BJ (cell line): ENCODE results near the gene DLK1. TPM values are rescaled to one million over a fixed set of nuclear protein-coding genes. Genes with fewer than 3 reads are reported as not detected.

Experiments used
- CTCF ChIA-PET: fragments of 350-600 bp; formaldehyde crosslinking; extraction: SDS; loops from one replicate; lab custom pipeline; 2021; ENCODE audit warnings: antibody characterized with exemption, inconsistent platforms; lab: Yijun Ruan, JAX
- POLR2A ChIA-PET: fragments of 300-600 bp; sonication (Branson Sonifier 250); formaldehyde crosslinking; extraction: SDS; loops from one replicate; lab custom pipeline; 2021; ENCODE audit warnings: antibody characterized with exemption; lab: Charles Lee
- DNase-seq: peaks from one replicate; pipeline ENCODE4 v3.0.0-alpha.2; 2011; ENCODE audit warnings: low read depth
- H3K27me3 ChIP-seq: 2 replicates; pipeline ENCODE4 v1.6.0; 2011; ENCODE audit warnings: low read length; ENCODE audit not compliant: control insufficient read depth, insufficient read depth
- H3K36me3 ChIP-seq: 2 replicates; pipeline ENCODE4 v1.5.1; 2011; ENCODE audit warnings: low read length; ENCODE audit not compliant: control insufficient read depth, insufficient read depth
- H3K4me3 ChIP-seq: 2 replicates; pipeline ENCODE4 v1.5.1; 2011; ENCODE audit warnings: low read depth, mild to moderate bottlenecking, control low read depth, low read length
- polyA plus RNA-seq: library from polyadenylated mRNA; depleted of rRNA; stranded (reverse); fragments of >200 nt; gene quantifications from 2 replicates; pipeline ENCODE4 v1.2.3, GENCODE V29; 2011
- TF ChIP-seq, protein P1 (sequence below): IDR thresholded peaks from 2 replicates; pipeline ENCODE4 v1.5.1; 2011; ENCODE audit warnings: low read depth, mild to moderate bottlenecking, control low read depth, inconsistent platforms, low read length, moderate library complexity; ENCODE audit not compliant: insufficient read depth

DLK1 gene
- polyA plus RNA-seq, 1 experiment: not detected

- CTCF ChIA-PET: no interaction called here
- H3K4me3 ChIP-seq: no peak overlapping the region
- POLR2A ChIA-PET: no interaction called here
Observed at GRCh38 chr14:100771121-100771800, 44.6 kb downstream of the DLK1 start.

GRCh38 chr14:100772607-100773165 lies 46.0 kb downstream of the DLK1 start:
- Histone ChIP-seq H3K27me3 (peaks cover 11% of the 10 kb centered on the region), H3K4me3 (no peak overlapping the region), H3K36me3 (no peaks in the 10 kb centered on the region)
- DNase-seq: no peak
- CTCF ChIA-PET: no interaction called here
- POLR2A ChIA-PET: no interaction called here
- TF ChIP-seq, protein P1, sequence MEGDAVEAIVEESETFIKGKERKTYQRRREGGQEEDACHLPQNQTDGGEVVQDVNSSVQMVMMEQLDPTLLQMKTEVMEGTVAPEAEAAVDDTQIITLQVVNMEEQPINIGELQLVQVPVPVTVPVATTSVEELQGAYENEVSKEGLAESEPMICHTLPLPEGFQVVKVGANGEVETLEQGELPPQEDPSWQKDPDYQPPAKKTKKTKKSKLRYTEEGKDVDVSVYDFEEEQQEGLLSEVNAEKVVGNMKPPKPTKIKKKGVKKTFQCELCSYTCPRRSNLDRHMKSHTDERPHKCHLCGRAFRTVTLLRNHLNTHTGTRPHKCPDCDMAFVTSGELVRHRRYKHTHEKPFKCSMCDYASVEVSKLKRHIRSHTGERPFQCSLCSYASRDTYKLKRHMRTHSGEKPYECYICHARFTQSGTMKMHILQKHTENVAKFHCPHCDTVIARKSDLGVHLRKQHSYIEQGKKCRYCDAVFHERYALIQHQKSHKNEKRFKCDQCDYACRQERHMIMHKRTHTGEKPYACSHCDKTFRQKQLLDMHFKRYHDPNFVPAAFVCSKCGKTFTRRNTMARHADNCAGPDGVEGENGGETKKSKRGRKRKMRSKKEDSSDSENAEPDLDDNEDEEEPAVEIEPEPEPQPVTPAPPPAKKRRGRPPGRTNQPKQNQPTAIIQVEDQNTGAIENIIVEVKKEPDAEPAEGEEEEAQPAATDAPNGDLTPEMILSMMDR: no peak

More at GRCh38 chr14:100771121-100771800, 44.6 kb downstream of the DLK1 start:
- no peak for DNase-seq
- TF ChIP-seq, protein P1: no peak
- peaks cover 11% of the 10 kb centered on the region for H3K27me3 ChIP-seq
- H3K36me3 ChIP-seq: no peaks in the 10 kb centered on the region

DNA sequence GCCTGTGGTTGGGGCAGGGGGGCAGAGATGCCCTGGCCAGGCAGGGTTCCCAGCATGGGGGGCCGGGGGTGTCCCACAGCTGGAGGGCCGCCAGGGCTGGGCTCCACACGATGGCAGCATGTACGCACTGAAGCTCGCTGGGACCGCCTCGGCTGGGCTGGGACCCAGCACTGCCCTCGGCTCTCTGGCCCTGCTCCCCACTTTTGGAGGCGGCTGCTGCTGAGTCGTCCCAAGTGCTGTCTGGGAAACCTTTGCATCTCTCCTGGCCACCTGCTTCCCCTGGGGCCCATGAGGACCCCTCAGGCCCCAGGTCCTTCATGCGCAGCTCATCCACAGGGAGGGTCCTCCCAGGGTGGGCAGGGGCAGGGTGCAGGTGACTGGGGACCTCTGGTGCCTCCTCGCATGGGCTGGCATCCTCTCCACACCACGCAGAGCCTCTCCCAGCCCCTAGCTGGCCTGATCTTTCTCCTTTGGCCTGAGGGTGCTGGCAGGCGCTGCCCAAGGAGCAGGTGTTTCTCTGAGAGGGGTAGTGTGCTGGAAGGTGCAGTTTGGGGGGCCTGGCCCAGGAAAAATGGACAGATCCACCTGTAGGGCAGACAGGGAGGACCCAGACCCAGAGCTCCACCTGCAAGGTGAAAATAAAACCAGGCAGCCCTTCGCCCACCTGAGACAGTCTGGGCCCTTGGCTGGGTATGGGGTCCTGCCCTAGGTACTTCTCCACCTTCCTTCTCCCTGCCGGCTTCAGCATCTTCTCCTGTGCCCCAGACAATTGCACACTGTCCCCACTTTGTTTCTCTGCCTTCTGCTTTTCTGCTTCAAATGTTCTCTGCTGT lies 46.9 kb downstream of the DLK1 start:
- CTCF ChIA-PET: no interaction called here
- Histone ChIP-seq H3K27me3 (peaks cover 11% of the 10 kb centered on the region), H3K4me3 (no peak overlapping the region), H3K36me3 (no peaks in the 10 kb centered on the region)
- no peak for DNase-seq
- TF ChIP-seq, protein P1: no peak
- POLR2A ChIA-PET: no interaction called here

DNA sequence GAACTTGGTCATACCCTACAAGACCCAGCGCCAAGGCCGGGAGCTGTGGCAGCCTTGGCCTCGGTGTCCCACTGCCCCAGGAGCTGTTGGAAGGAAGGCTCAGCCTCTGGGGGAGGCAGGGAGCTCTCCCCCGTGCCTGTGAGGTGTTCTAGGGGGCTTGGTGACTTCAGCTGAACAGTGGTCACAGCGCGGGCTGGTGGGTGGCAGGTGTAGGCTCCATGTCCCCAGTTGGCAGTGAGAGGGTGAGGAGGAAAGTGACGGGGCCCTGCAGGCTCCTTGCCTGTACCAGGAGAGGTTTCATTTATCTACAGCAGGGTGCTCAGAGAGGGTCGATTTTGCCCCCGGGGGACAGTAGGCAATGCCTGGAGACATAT lies 47.5 kb downstream of the DLK1 start:
- CTCF ChIA-PET: no interaction called here
- Histone ChIP-seq H3K27me3 (peaks cover 12% of the 10 kb centered on the region), H3K36me3 (no peaks in the 10 kb centered on the region), H3K4me3 (no peak overlapping the region)
- POLR2A ChIA-PET: no interaction called here
- DNase-seq: no peak
- TF ChIP-seq, protein P1: no peak

DNA sequence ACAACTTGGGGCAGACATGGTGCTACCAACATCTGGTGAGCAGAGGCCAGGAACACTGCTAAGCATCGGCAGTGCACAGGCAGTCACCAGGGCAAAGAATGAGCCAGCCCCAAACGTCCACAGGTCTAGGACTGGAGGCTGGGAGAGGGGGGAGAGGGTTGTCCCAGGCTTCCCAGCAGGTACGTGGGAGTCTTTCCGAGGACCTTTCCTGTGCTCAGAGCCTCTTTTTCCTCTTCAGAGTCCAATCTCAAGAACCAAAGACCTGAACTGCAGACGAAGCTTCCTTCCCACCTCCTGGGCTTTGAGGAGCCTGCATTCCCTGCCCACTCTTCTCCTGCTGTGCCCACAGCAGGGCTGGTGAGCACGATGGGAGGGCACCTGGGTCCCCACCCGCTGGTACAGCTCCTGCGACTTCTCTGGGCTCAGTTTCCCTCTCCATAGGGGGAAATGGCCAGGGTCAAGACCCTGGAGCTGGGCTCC lies 48.7 kb downstream of the DLK1 start:
- no peak overlapping the region for H3K4me3 ChIP-seq
- no peak for DNase-seq
- TF ChIP-seq, protein P1: no peak
- H3K27me3 ChIP-seq: peaks cover 10% of the 10 kb centered on the region
- ChIA-PET POLR2A (no interaction called here), CTCF (no interaction called here)
- no peaks in the 10 kb centered on the region for H3K36me3 ChIP-seq
